Measurements from ENCODE around the gene TOR1A. TPM values are rescaled to one million over a fixed set of nuclear protein-coding genes. Genes with fewer than 3 reads are reported as not detected.

The TOR1A gene
- polyA plus RNA-seq, 1 donor (not counting 4 experiments of a cell fraction or from before 2014, with no cell fraction given), result 60.6 TPM

- no peak overlapping the region for H3K4me2 ChIP-seq (ENCODE audit: control insufficient read depth, extremely low read depth, insufficient read depth, low read depth, low read length)
Observed at GRCh38 chr9:129852579-129852978, 28.6 kb upstream of the TOR1A start.

GRCh38 chr9:129851821-129852220 is 27.9 kb upstream of the TOR1A start:
- H3K9me1 ChIP-seq (ENCODE audit: control insufficient read depth, extremely low read depth, insufficient read depth, low read length), result no peaks in the 10 kb centered on the region
- no peak for FAIRE-seq
- no peak for TF ChIP-seq EZH2 (IDR thresholded peaks at IDR 0.05; ENCODE audit: low read length)
- TF ChIP-seq CTCF (optimal IDR thresholded peaks at IDR 0.05 in 1 of 3, IDR thresholded peaks at IDR 0.05 in 1 of 3, conservative IDR thresholded peaks at IDR 0.05 in 1 of 3; ENCODE audit: extremely low read depth in 1 of 3, insufficient read depth in 2 of 3, low read length in 3 of 3), result no peak
- H3K9me3 ChIP-seq (ENCODE audit: control insufficient read depth, low read depth, low read length), result no peaks in the 10 kb centered on the region
- H3K27ac ChIP-seq (ENCODE audit: control insufficient read depth, insufficient read depth, low read length), result no peak overlapping the region
- no peak overlapping the region for H3K4me2 ChIP-seq (ENCODE audit: control insufficient read depth, extremely low read depth, insufficient read depth, low read depth, low read length)
- H4K20me1 ChIP-seq (ENCODE audit: control insufficient read depth, extremely low read depth, insufficient read depth, low read length), result no peaks in the 10 kb centered on the region
- dilution Hi-C loops (cut with MboI; ENCODE audit: extremely low pct_ligation_motif_present, low sequenced_read_pairs), result no loop called here
- DNase-seq (ENCODE audit: low read depth, low spot score), result no peak
- no peak overlapping the region for H3K9ac ChIP-seq (ENCODE audit: control insufficient read depth, extremely low read depth, insufficient read depth, low read length)
- no peaks in the 10 kb centered on the region for H3K4me1 ChIP-seq (ENCODE audit: control insufficient read depth, extremely low read depth, insufficient read depth, low read length)
- no peak overlapping the region for H2AFZ ChIP-seq (ENCODE audit: control insufficient read depth, low read length)
- no peak overlapping the region for H3K4me3 ChIP-seq (ENCODE audit: control insufficient read depth in 2 of 3, extremely low read depth in 1 of 3, insufficient read depth in 2 of 3, low read depth in 1 of 3, low read length in 3 of 3)
- peaks cover 13 to 19% of the 10 kb centered on the region in 2 experiments for H3K36me3 ChIP-seq (ENCODE audit: control insufficient read depth in 2 of 2, extremely low read depth in 1 of 2, insufficient read depth in 2 of 2, low read length in 2 of 2)
- no peaks in the 10 kb centered on the region for H3K27me3 ChIP-seq (ENCODE audit: control insufficient read depth, extremely low read depth, insufficient read depth, low read length)
- no peaks in the 10 kb centered on the region for H3K79me2 ChIP-seq (ENCODE audit: control insufficient read depth, insufficient read depth, low read length)

More at GRCh38 chr9:129852579-129852978, 28.6 kb upstream of the TOR1A start:
- FAIRE-seq (no peak), DNase-seq (ENCODE audit: low read depth, low spot score) (no peak)
- peaks cover 13 to 21% of the 10 kb centered on the region in 2 experiments for H3K36me3 ChIP-seq (ENCODE audit: control insufficient read depth in 2 of 2, extremely low read depth in 1 of 2, insufficient read depth in 2 of 2, low read length in 2 of 2)
- no peaks in the 10 kb centered on the region for H3K9me1 ChIP-seq (ENCODE audit: control insufficient read depth, extremely low read depth, insufficient read depth, low read length)
- no peak overlapping the region for H3K9ac ChIP-seq (ENCODE audit: control insufficient read depth, extremely low read depth, insufficient read depth, low read length)
- dilution Hi-C loops (cut with MboI; ENCODE audit: extremely low pct_ligation_motif_present, low sequenced_read_pairs), result no loop called here
- H3K79me2 ChIP-seq (ENCODE audit: control insufficient read depth, insufficient read depth, low read length), result no peaks in the 10 kb centered on the region
- no peak overlapping the region for H3K27ac ChIP-seq (ENCODE audit: control insufficient read depth, insufficient read depth, low read length)
- H3K9me3 ChIP-seq (ENCODE audit: control insufficient read depth, low read depth, low read length), result no peaks in the 10 kb centered on the region
- no peak overlapping the region for H2AFZ ChIP-seq (ENCODE audit: control insufficient read depth, low read length)
- no peak overlapping the region for H3K4me3 ChIP-seq (ENCODE audit: control insufficient read depth in 2 of 3, extremely low read depth in 1 of 3, insufficient read depth in 2 of 3, low read depth in 1 of 3, low read length in 3 of 3)
- H3K27me3 ChIP-seq (ENCODE audit: control insufficient read depth, extremely low read depth, insufficient read depth, low read length), result no peaks in the 10 kb centered on the region
- no peaks in the 10 kb centered on the region for H4K20me1 ChIP-seq (ENCODE audit: control insufficient read depth, extremely low read depth, insufficient read depth, low read length)
- TF ChIP-seq CTCF (optimal IDR thresholded peaks at IDR 0.05 in 1 of 3, IDR thresholded peaks at IDR 0.05 in 1 of 3, conservative IDR thresholded peaks at IDR 0.05 in 1 of 3; ENCODE audit: extremely low read depth in 1 of 3, insufficient read depth in 2 of 3, low read length in 3 of 3), result no peak
- TF ChIP-seq EZH2 (IDR thresholded peaks at IDR 0.05; ENCODE audit: low read length), result no peak
- no peaks in the 10 kb centered on the region for H3K4me1 ChIP-seq (ENCODE audit: control insufficient read depth, extremely low read depth, insufficient read depth, low read length)

Measured in keratinocyte (primary cell).